K562 (cell line): Measurements from ENCODE around the gene TBCEL. TPM values are rescaled to one million over a fixed set of nuclear protein-coding genes. Genes with fewer than 3 reads are reported as not detected.

Experiments used
- ATAC-seq: fragments of 200-7000 bp; cut with Tn5 transposase; 3 replicates; pipeline ENCODE4 v1.9.1; 2020; ENCODE audit warnings: moderate library complexity
- BruUV-seq: library from RNA; stranded (reverse); fragments of 400-500 nt; replicated peaks from 2 replicates; lab custom pipeline; 2021; lab: Mats Ljungman, UMichigan
- CTCF ChIA-PET: fragments of 300-600 bp; formaldehyde crosslinking; extraction: SDS; loops from one replicate; lab custom pipeline; 2021; ENCODE audit warnings: low intra/inter-chr PET ratio; lab: Yijun Ruan, JAX
- POLR2A ChIA-PET: fragments of 300-600, 350-650 bp; sonication (Branson Sonifier 250); formaldehyde crosslinking; extraction: SDS; loops from one replicate; lab custom pipeline; 2021; ENCODE audit warnings: antibody characterized with exemption, inconsistent platforms; lab: Yijun Ruan, JAX
- DNase-seq, 4 experiments: peaks; one replicate each; pipeline versions ENCODE4 v3.0.0 to v3.0.0-alpha.2; 2011 to 2018; ENCODE audit warnings: low spot score in 3 of 4, mixed read lengths in 3 of 4; ENCODE audit errors: extremely low read depth in 1 of 4
- FAIRE-seq: peaks from 2 replicates; lab custom pipeline; 2011; peaks lifted over from hg19 to GRCh38; lab: Jason Lieb, UNC
- H2AFZ ChIP-seq: 2 replicates; pipeline ENCODE4 v1.6.0; 2011; ENCODE audit warnings: low read depth, low read length, control low read depth, inconsistent platforms
- H3K27ac ChIP-seq: fragments of 200-600 bp; 3 replicates; pipeline ENCODE4 v1.8.0; 2011; ENCODE audit warnings: low read depth, mild to moderate bottlenecking, control low read depth, inconsistent platforms, low read length, moderate library complexity, mixed read lengths; ENCODE audit errors: extremely low read depth
- H3K27me3 ChIP-seq, 2 experiments: fragments of 300-600 bp in 1 of 2; 2 replicates in 1 of 2; 3 replicates in 1 of 2; pipeline versions ENCODE4 v1.6.0 to v1.8.0; 2011; ENCODE audit warnings: inconsistent platforms in 2 of 2, low read length in 2 of 2, mild to moderate bottlenecking in 1 of 2, mixed read lengths in 1 of 2, moderate library complexity in 1 of 2; ENCODE audit not compliant: control insufficient read depth in 2 of 2, insufficient read depth in 2 of 2
- H3K36me3 ChIP-seq: fragments of 300-600 bp; 3 replicates; pipeline ENCODE4 v1.8.0; 2011; ENCODE audit warnings: mild to moderate bottlenecking, low read length, inconsistent platforms; ENCODE audit not compliant: control insufficient read depth, insufficient read depth
- H3K4me1 ChIP-seq, 2 experiments: fragments of 200-600 bp in 1 of 2; replicated peaks in 1 of 2; 2 replicates in 1 of 2; 3 replicates in 1 of 2; pipeline versions ENCODE4 v1.5.1 to v1.8.0; 2011; ENCODE audit warnings: inconsistent platforms in 2 of 2, low read length in 2 of 2, mild to moderate bottlenecking in 1 of 2, mixed read lengths in 1 of 2, moderate library complexity in 1 of 2; ENCODE audit not compliant: control insufficient read depth in 2 of 2, insufficient read depth in 2 of 2
- H3K4me2 ChIP-seq: 2 replicates; pipeline ENCODE4 v1.6.1; 2011; ENCODE audit warnings: low read length, control low read depth, inconsistent platforms, mixed read lengths; ENCODE audit not compliant: insufficient read depth
- H3K4me3 ChIP-seq: fragments of 200-600 bp; sonication (generic), shearing (Covaris generic); 2 replicates; pipeline ENCODE4 v1.5.1; 2016; ENCODE audit warnings: control low read depth, inconsistent platforms
- H3K79me2 ChIP-seq: fragments of 200-600 bp; 3 replicates; pipeline ENCODE4 v1.8.0; 2011; ENCODE audit warnings: low read length, inconsistent platforms; ENCODE audit not compliant: control insufficient read depth, insufficient read depth
- H3K9ac ChIP-seq, 2 experiments: 2 replicates each; pipeline versions ENCODE4 v1.6.0 to v1.6.1; 2011; ENCODE audit warnings: low read depth in 2 of 2, low read length in 2 of 2, control low read depth in 1 of 2, inconsistent platforms in 1 of 2, mild to moderate bottlenecking in 1 of 2, mixed read lengths in 1 of 2; ENCODE audit not compliant: insufficient read depth in 1 of 2
- H3K9me1 ChIP-seq: one replicate; pipeline ENCODE4 v1.6.0; 2011; ENCODE audit warnings: inconsistent platforms, mild to moderate bottlenecking, low read length, moderate library complexity; ENCODE audit not compliant: control insufficient read depth, insufficient read depth
- H3K9me3 ChIP-seq: replicated peaks from 2 replicates; pipeline ENCODE4 v1.5.1; 2011; ENCODE audit warnings: low read depth, low read length, inconsistent platforms; ENCODE audit not compliant: control insufficient read depth, insufficient read depth
- H4K20me1 ChIP-seq: replicated peaks from 2 replicates; pipeline ENCODE4 v1.6.1; 2011; ENCODE audit warnings: low read length, inconsistent platforms, mixed read lengths; ENCODE audit not compliant: control insufficient read depth, insufficient read depth
- BRF1 ChIP-seq: IDR thresholded peaks from 3 replicates; pipeline ENCODE4 v1.6.1; 2011; ENCODE audit warnings: borderline replicate concordance, mild to moderate bottlenecking; ENCODE audit not compliant: insufficient read length; ENCODE audit errors: extremely low read depth
- C11orf30 ChIP-seq: fragments of 450-650 bp; IDR thresholded peaks from 2 replicates; pipeline ENCODE4 v1.6.1; 2016; ENCODE audit warnings: low read depth, mild to moderate bottlenecking
- CCAR2 ChIP-seq: fragments of 200-400 bp; formaldehyde crosslinking; IDR thresholded peaks from 2 replicates; pipeline ENCODE4 v1.6.1; 2017; ENCODE audit warnings: mild to moderate bottlenecking, low read depth, low read length
- CHAMP1 ChIP-seq: fragments of 450-650 bp; IDR thresholded peaks from 2 replicates; pipeline ENCODE4 v1.6.1; 2016; ENCODE audit warnings: mild to moderate bottlenecking
- CTBP1 ChIP-seq: fragments of 450-650 bp; IDR thresholded peaks from 2 replicates; pipeline ENCODE4 v1.6.1; 2016; ENCODE audit warnings: borderline replicate concordance
- HNRNPUL1 ChIP-seq: fragments of 200-400 bp; formaldehyde crosslinking; IDR thresholded peaks from 2 replicates; pipeline ENCODE4 v1.6.1; 2017; ENCODE audit warnings: low read length
- MITF ChIP-seq: IDR thresholded peaks from 2 replicates; pipeline ENCODE4 v1.6.1; 2014; ENCODE audit warnings: antibody characterized with exemption
- NFE2L1 ChIP-seq: fragments of 450-650 bp; IDR thresholded peaks from 2 replicates; pipeline ENCODE4 v1.6.1; 2016; ENCODE audit warnings: missing genetic modification characterization, low read depth, mild to moderate bottlenecking, missing compliant biosample characterization, moderate library complexity, borderline replicate concordance
- NFRKB ChIP-seq: fragments of 450-650 bp; IDR thresholded peaks from 2 replicates; pipeline ENCODE4 v1.6.1; 2016; ENCODE audit warnings: low read depth
- RBBP5 ChIP-seq: fragments of 200-600 bp; sonication (generic); IDR thresholded peaks from 2 replicates; pipeline ENCODE4 v1.6.1; 2012; ENCODE audit warnings: borderline replicate concordance, mild to moderate bottlenecking, low read length, control low read depth, inconsistent platforms; ENCODE audit not compliant: insufficient read depth, poor library complexity, severe bottlenecking
- SMAD2 ChIP-seq: fragments of 150-350 bp; IDR thresholded peaks from 2 replicates; pipeline ENCODE4 v1.6.1; 2014; ENCODE audit warnings: low read depth, mild to moderate bottlenecking, low read length
- ZC3H11A ChIP-seq: IDR thresholded peaks from 2 replicates; pipeline ENCODE4 v1.6.1; 2012; ENCODE audit warnings: low read depth, low read length, improper control_type of control experiment
- ZNF280A ChIP-seq: fragments of 450-650 bp; IDR thresholded peaks from 2 replicates; pipeline ENCODE4 v1.6.1; 2018; ENCODE audit warnings: mild to moderate bottlenecking, low read depth; ENCODE audit not compliant: partially characterized antibody
- WGBS: fragments of 100-300 bp; shearing (Covaris generic); methylation state at CpG from one replicate; pipeline ENCODE4 v1.1.6; 2016; ENCODE audit warnings: low coverage, mixed read lengths; ENCODE audit not compliant: insufficient coverage; ENCODE audit errors: missing lambda C conversion rate; 5-methylcytosine and 5-hydroxymethylcytosine counted together
- in situ Hi-C: fragments of 300-500 bp; cut with MboI; formaldehyde crosslinking; loops from 4 replicates; pipeline ENCODE4 v1.15.0; 2018; ENCODE audit warnings: inconsistent platforms, mixed read lengths
- intact Hi-C: fragments of 100-400 bp; cut with micrococcal nuclease; formaldehyde crosslinking; loops from 2 replicates; pipeline ENCODE4 v1.14.2; 2022
- polyA plus RNA-seq, 8 experiments: library from polyadenylated mRNA; depleted of rRNA in 4 of 8; stranded (reverse) in 5 of 8; unstranded in 3 of 8; fragments of >200 nt; fragmentation: Nextera tagmentation in 2 of 8; fragmentation: Illumina TruSeq in 1 of 8; extraction: Ambion mirVana in 2 of 8; extraction: Trizol in 1 of 8; gene quantifications; 2 replicates each; pipeline versions ENCODE4 v1.2.1 to v1.2.3, GENCODE V29; 2011 to 2014; ENCODE audit warnings: inconsistent platforms in 1 of 8, missing spikeins in 1 of 8
- total RNA-seq, 7 experiments: library from RNA; depleted of rRNA in 6 of 7; stranded (reverse); fragments of >200 nt in 6 of 7; fragmentation: Illumina TruSeq in 2 of 7; extraction: Trizol in 2 of 7; gene quantifications; 2 replicates each; pipeline versions ENCODE4 v1.2.1 to v1.2.3, GENCODE V29; 2011 to 2021; ENCODE audit warnings: low replicate concordance in 1 of 7

The TBCEL gene
- total and polyA plus RNA-seq, 9 of the 15 experiments (the other 6 are each of a cell fraction or from before 2014, with no cell fraction given): 0.39 to 2.3 (median 1.4) TPM

GRCh38 chr11:121039971-121040613 is 16.2 kb downstream of the TBCEL start:
- no peaks in the 10 kb centered on the region for H3K36me3 ChIP-seq
- DNase-seq (no peak), FAIRE-seq (no peak), ATAC-seq (no peak)
- H2AFZ ChIP-seq: no peak overlapping the region
- no peaks in the 10 kb centered on the region for H3K9me3 ChIP-seq
- CTCF ChIA-PET: no interaction called here
- POLR2A ChIA-PET: no interaction called here
- H3K4me1 ChIP-seq: no peaks in the 10 kb centered on the region
- no TSS peak for BruUV-seq
- no peak overlapping the region for H3K27ac ChIP-seq
- H3K9ac ChIP-seq: no peak overlapping the region
- intact Hi-C loops: no loop called here
- no peaks in the 10 kb centered on the region for H3K9me1 ChIP-seq
- no peak overlapping the region for H3K4me3 ChIP-seq
- no peaks in the 10 kb centered on the region for H4K20me1 ChIP-seq
- no peak overlapping the region for H3K4me2 ChIP-seq
- TF ChIP-seq MITF (no peak), BRF1 (no peak), NFE2L1 (no peak), ZNF280A (no peak), C11orf30 (no peak), NFRKB (no peak), SMAD2 (no peak), HNRNPUL1 (no peak), CHAMP1 (no peak), RBBP5 (no peak), CCAR2 (no peak), ZC3H11A (no peak), CTBP1 (no peak)
- 14% methylated on average over 1 of the region's 1 CpG for WGBS
- in situ Hi-C loops: no loop called here
- no peaks in the 10 kb centered on the region for H3K27me3 ChIP-seq
- H3K79me2 ChIP-seq: no peaks in the 10 kb centered on the region
